Measurements from ENCODE around the gene EIPR1.

DNA sequence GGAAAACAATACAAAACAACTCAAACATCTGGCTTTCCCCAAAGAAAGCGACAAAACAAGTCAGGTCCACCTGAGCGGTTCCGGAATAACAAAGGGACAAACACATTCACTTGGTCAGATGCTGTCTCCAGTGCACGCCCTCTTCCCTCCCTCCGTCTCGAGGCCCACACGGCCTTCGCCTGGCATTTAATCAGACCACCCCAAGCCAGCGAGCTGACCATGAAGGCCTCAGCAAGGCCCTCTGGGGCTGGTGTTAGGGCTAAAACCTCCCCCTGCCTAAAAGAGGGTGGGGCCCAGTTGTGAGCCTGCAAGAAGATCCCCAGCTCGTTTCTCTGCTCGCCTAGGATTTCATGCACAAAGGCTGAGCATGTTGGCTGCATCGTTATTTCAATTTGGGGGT, 180.3 kb downstream of the EIPR1 start:
- TF ChIP-seq CTCF (IDR thresholded peaks at IDR 0.05; ENCODE audit: insufficient read depth, low read length, poor library complexity, severe bottlenecking) = no peak
- TF ChIP-seq EZH2phosphoT487 (conservative IDR thresholded peaks at IDR 0.05; ENCODE audit: low read length) = no peak
